Measurements from ENCODE around the gene KCNK10.

The KCNK10 gene

DNA sequence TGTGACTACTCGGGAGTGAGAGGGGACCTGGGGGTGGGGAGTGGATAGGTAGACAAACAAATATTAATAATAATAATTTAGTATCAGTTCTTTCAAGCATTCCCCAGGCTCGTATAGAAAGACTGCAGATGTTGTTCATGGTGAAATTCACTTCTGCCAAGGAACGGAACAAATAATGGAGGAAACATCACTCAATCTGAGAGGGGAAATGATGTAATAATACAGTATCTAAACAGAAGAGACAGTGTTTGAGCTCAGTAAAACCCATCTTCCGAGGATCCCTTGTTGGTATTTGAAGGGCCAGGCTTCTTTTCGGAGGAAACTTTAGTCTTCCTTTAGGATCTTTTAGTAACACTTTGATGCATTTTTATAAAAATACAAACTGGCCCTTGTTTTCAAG lies 114.2 kb downstream of the KCNK10 start:
- no peaks in the 10 kb centered on the region for H3K9me2 ChIP-seq (replicated peaks; ENCODE audit: control insufficient read depth, low read length)
- peaks cover 10% of the 10 kb centered on the region; the same call in 1 of the 2 replicates for H3F3A ChIP-seq (ENCODE audit: control insufficient read depth, insufficient read depth)
- H3K27me3 ChIP-seq (ENCODE audit: control insufficient read depth, low read length), result no peaks in the 10 kb centered on the region
- TF ChIP-seq CTCF (IDR thresholded peaks at IDR 0.05; ENCODE audit: low read depth, low read length, poor library complexity, severe bottlenecking), result no peak
- TF ChIP-seq EZH2phosphoT487 (IDR thresholded peaks at IDR 0.05; ENCODE audit: borderline replicate concordance, low read length), result no peak
- peak overlapping the region; percentile 79 for H3K27ac ChIP-seq (ENCODE audit: low read depth, low read length)
- H3K4me3 ChIP-seq (ENCODE audit: low read length), result peak overlapping the region; percentile 50
- H4K20me1 ChIP-seq (ENCODE audit: control insufficient read depth, insufficient read depth, low read depth, low read length), result no peaks in the 10 kb centered on the region
- peak overlapping the region; percentile 56 for H3K4me2 ChIP-seq (ENCODE audit: low read length)
- peaks cover 49% of the 10 kb centered on the region for H3K4me1 ChIP-seq (ENCODE audit: control insufficient read depth, low read length)
- H3K36me3 ChIP-seq (ENCODE audit: control insufficient read depth, low read length), result no peaks in the 10 kb centered on the region
- H3K9me3 ChIP-seq (ENCODE audit: control insufficient read depth, insufficient read depth, low read length), result no peaks in the 10 kb centered on the region
- H3K79me2 ChIP-seq (ENCODE audit: control insufficient read depth, low read length), result no peaks in the 10 kb centered on the region

- no peaks in the 10 kb centered on the region for H4K20me1 ChIP-seq (ENCODE audit: control insufficient read depth, insufficient read depth, low read depth, low read length)
- H3K4me3 ChIP-seq (ENCODE audit: low read length), result no peak overlapping the region
- H3K4me1 ChIP-seq (ENCODE audit: control insufficient read depth, low read length), result peaks cover 30% of the 10 kb centered on the region
- H3K36me3 ChIP-seq (ENCODE audit: control insufficient read depth, low read length), result no peaks in the 10 kb centered on the region
- no peaks in the 10 kb centered on the region for H3K9me2 ChIP-seq (replicated peaks; ENCODE audit: control insufficient read depth, low read length)
- no peak overlapping the region for H3K27ac ChIP-seq (ENCODE audit: low read depth, low read length)
- H3K4me2 ChIP-seq (ENCODE audit: low read length), result no peak overlapping the region
- TF ChIP-seq CTCF (IDR thresholded peaks at IDR 0.05; ENCODE audit: low read depth, low read length, poor library complexity, severe bottlenecking) (no peak), EZH2phosphoT487 (IDR thresholded peaks at IDR 0.05; ENCODE audit: borderline replicate concordance, low read length) (no peak)
- no peaks in the 10 kb centered on the region for H3K27me3 ChIP-seq (ENCODE audit: control insufficient read depth, low read length)
- H3F3A ChIP-seq (ENCODE audit: control insufficient read depth, insufficient read depth), result peaks cover 10% of the 10 kb centered on the region; the same call in 1 of the 2 replicates
- H3K79me2 ChIP-seq (ENCODE audit: control insufficient read depth, low read length), result no peaks in the 10 kb centered on the region
- H3K9me3 ChIP-seq (ENCODE audit: control insufficient read depth, insufficient read depth, low read length), result no peaks in the 10 kb centered on the region
Observed at GRCh38 chr14:88204221-88204620, 118.8 kb downstream of the KCNK10 start.

DNA sequence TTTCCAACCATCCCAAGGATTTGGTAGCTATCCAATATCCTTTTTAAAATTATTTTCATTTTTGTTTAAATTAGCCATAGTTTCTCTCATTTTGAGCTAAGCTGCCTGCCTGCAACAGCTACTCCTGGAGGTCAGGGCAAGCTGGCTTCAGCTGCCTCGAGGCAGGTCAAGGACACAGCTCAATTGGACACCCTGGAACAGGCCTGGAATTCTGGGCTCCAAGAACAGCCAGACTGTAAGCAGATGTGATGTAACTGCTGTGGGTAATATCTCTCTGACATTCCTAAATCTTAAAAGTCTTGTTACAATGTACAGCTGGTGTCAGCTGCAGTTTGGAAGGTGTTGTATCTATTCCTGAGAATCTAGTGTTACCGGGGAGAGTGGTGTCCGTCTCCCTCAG lies 119.8 kb downstream of the KCNK10 start:
- H4K20me1 ChIP-seq (ENCODE audit: control insufficient read depth, insufficient read depth, low read depth, low read length), result no peaks in the 10 kb centered on the region
- TF ChIP-seq EZH2phosphoT487 (IDR thresholded peaks at IDR 0.05; ENCODE audit: borderline replicate concordance, low read length) (no peak), CTCF (IDR thresholded peaks at IDR 0.05; ENCODE audit: low read depth, low read length, poor library complexity, severe bottlenecking) (no peak)

More for the DNA sequence above, 119.8 kb downstream of the KCNK10 start:
- H3K27ac ChIP-seq (ENCODE audit: low read depth, low read length), result no peak overlapping the region
- H3K36me3 ChIP-seq (ENCODE audit: control insufficient read depth, low read length), result no peaks in the 10 kb centered on the region
- no peaks in the 10 kb centered on the region for H3K9me3 ChIP-seq (ENCODE audit: control insufficient read depth, insufficient read depth, low read length)
- H3K4me1 ChIP-seq (ENCODE audit: control insufficient read depth, low read length), result peaks cover 22% of the 10 kb centered on the region
- H3F3A ChIP-seq (ENCODE audit: control insufficient read depth, insufficient read depth), result 0 out of 2 replicates have a peak, but pooled peaks cover 2% of the 10 kb centered on the region
- H3K4me2 ChIP-seq (ENCODE audit: low read length), result no peak overlapping the region
- no peaks in the 10 kb centered on the region for H3K79me2 ChIP-seq (ENCODE audit: control insufficient read depth, low read length)
- H3K27me3 ChIP-seq (ENCODE audit: control insufficient read depth, low read length), result no peaks in the 10 kb centered on the region
- no peaks in the 10 kb centered on the region for H3K9me2 ChIP-seq (replicated peaks; ENCODE audit: control insufficient read depth, low read length)
- no peak overlapping the region for H3K4me3 ChIP-seq (ENCODE audit: low read length)
